BLaER1 (cell line): Measurements from ENCODE around the gene FNDC3B.
"Not testable (repeated sequence)": the region's sequence is repeated elsewhere in the genome, so short reads cannot be mapped to it uniquely, and the experiment has no call there.

ENCODE experiments used
- H3K27ac ChIP-seq: shearing (Covaris generic); formaldehyde crosslinking; 2 replicates; pipeline ENCODE4 v1.8.1; 2022
- H3K27me3 ChIP-seq: shearing (Covaris generic); formaldehyde crosslinking; 2 replicates; pipeline ENCODE4 v1.8.1; 2022
- H3K36me3 ChIP-seq: shearing (Covaris generic); formaldehyde crosslinking; 2 replicates; pipeline ENCODE4 v1.8.1; 2022
- H3K4me1 ChIP-seq: shearing (Covaris generic); formaldehyde crosslinking; 2 replicates; pipeline ENCODE4 v1.8.1; 2022
- H3K4me2 ChIP-seq: shearing (Covaris generic); formaldehyde crosslinking; 2 replicates; pipeline ENCODE4 v1.8.1; 2022
- H3K4me3 ChIP-seq: shearing (Covaris generic); formaldehyde crosslinking; 2 replicates; pipeline ENCODE4 v1.8.1; 2022
- H3K9ac ChIP-seq: shearing (Covaris generic); formaldehyde crosslinking; 2 replicates; pipeline ENCODE4 v1.8.1; 2022
- H3K9me3 ChIP-seq: shearing (Covaris generic); formaldehyde crosslinking; 2 replicates; pipeline ENCODE4 v1.8.1; 2022
- H4K20me1 ChIP-seq: shearing (Covaris generic); formaldehyde crosslinking; 2 replicates; pipeline ENCODE4 v1.8.1; 2022
- Cebpa-rat ChIP-seq: shearing (Covaris generic); IDR thresholded peaks from 2 replicates; pipeline ENCODE4 v1.8.1; 2022

Gene FNDC3B

DNA sequence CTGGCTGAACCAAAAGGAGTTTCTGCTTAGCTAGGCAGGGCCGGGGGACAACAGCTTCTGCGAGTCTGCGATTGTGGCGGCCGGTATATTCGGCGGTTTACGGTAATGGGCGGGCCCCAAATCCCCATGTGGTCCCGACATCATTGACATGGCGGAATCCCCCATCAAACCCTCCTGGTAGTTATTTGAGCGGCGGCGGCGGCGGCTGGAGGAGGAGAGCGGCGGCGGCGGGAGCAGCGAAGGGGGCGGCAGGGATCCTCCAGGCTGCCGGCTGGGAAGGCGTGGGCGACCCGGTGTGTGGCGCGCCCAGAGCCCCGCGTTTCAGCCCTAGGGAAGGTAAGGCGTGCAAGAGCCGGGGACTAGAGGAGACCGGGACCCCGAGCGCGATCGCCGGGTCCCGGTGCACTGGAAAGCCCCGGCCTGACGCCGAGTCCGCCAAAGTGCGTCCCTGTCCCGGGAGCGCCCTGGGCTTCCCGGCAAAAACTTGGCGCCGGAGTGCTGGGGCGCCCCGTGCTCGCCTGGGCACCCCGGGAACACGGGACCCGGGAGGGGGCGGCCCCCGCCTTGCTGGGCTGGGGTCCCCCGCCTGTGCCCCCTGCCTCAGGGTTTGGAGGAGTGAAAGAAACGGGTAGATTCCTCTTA lies at the start of gene FNDC3B:
FNDC3B (plus strand) TSS at position 143 of the 642 bp plus-strand sequence. CDS start 72,902 bp downstream, outside the sequence.
- peaks cover 38% of the 10 kb centered on the region for H4K20me1 ChIP-seq
- peak within 1 kb of the TSS; percentile 91 for H3K9ac ChIP-seq
- H3K4me1 ChIP-seq = peaks cover 33% of the 10 kb centered on the region
- no peaks in the 10 kb centered on the region for H3K27me3 ChIP-seq
- peak within 1 kb of the TSS; percentile 99 for H3K4me3 ChIP-seq
- H3K9me3 ChIP-seq = peaks cover 4% of the 10 kb centered on the region; the same call in 1 of the 2 replicates
- H3K4me2 ChIP-seq = peak within 1 kb of the TSS; percentile 87
- H3K36me3 ChIP-seq = no peaks in the 10 kb centered on the region
- peak within 1 kb of the TSS; percentile 86 for H3K27ac ChIP-seq
- no peak for TF ChIP-seq Cebpa-rat

- not testable (repeated sequence) for H3K4me1 ChIP-seq, H3K4me3 ChIP-seq, H3K36me3 ChIP-seq, H4K20me1 ChIP-seq, H3K4me2 ChIP-seq, H3K27ac ChIP-seq, H3K27me3 ChIP-seq, H3K9me3 ChIP-seq, H3K9ac ChIP-seq
Observed at GRCh38 chr3:171990239-171990638, 49.1 kb upstream of the FNDC3B start.

DNA sequence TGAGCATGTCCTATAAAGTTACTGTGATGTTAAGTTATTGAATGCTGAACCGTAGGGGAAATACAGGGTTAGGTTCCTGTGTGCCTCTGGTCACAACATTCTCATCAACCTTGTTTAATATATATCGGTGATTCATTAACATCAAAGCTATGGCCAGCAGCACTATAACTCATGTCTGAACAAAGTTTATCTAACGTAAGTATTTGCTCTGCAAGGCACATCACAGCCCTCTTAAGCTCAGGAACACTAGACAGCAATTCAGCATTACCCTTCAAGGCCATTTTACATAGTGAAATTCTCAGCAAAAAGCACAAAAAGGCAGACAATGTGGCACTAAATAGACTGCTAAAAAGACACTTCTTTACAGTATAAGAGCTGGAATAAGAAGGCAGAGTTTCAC lies 48.2 kb upstream of the FNDC3B start:
- Histone ChIP-seq H3K9ac (no peak overlapping the region), H3K36me3 (no peaks in the 10 kb centered on the region), H3K27ac (no peak overlapping the region), H3K4me3 (no peak overlapping the region), H3K4me2 (no peak overlapping the region), H3K4me1 (no peaks in the 10 kb centered on the region), H3K27me3 (no peaks in the 10 kb centered on the region), H4K20me1 (no peaks in the 10 kb centered on the region), H3K9me3 (0 out of 2 replicates have a peak, but pooled peaks cover 2% of the 10 kb centered on the region)
- no peak for TF ChIP-seq Cebpa-rat

DNA sequence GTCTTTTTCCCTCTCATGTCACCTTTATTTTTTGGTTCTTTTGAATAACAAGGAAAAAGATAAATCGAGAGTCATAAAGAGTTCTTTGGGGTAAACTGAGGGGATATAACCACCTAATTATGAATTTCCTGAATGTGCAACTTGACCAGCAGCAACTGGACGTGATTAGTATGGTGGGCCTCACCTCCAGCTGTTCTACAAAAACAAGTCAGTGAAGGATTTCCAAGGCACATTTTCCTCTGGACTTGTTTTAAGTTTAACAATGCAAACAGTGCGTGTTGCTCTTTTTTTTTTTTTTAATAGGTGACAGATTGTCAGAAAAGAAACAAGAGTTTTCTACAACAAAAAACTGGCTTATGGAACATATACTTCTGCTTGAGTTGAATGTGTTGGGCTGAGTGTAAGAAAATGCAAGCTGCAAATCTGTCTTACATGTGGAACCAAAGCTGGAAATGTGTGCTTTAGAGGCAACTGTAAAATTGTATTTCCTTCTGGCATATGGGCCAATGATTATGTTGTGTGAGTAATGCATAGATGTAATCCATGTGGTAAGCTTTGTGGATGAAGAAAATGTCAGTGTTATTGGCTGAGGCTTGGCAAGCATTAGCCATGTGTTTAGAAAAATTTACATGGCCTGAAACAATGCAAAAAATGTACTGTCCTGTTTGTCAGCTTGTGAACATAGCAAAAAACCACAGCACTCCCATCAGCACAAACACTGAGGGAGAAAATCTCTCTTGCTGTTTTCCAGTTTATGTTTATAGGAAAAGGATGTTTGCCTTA lies 44.5 kb upstream of the FNDC3B start:
- no peak for TF ChIP-seq Cebpa-rat
- H3K4me2 ChIP-seq = no peak overlapping the region
- no peaks in the 10 kb centered on the region for H3K36me3 ChIP-seq
- H3K9ac ChIP-seq = no peak overlapping the region
- H3K27ac ChIP-seq = no peak overlapping the region
- H4K20me1 ChIP-seq = no peaks in the 10 kb centered on the region
- H3K4me1 ChIP-seq = no peaks in the 10 kb centered on the region
- no peaks in the 10 kb centered on the region for H3K27me3 ChIP-seq
- H3K9me3 ChIP-seq = peaks cover 13% of the 10 kb centered on the region
- no peak overlapping the region for H3K4me3 ChIP-seq

GRCh38 chr3:171995486-171995885 lies 43.9 kb upstream of the FNDC3B start:
- Histone ChIP-seq H3K9me3 (peaks cover 13% of the 10 kb centered on the region), H3K27ac (no peak overlapping the region), H3K4me3 (no peak overlapping the region), H3K9ac (no peak overlapping the region), H3K36me3 (no peaks in the 10 kb centered on the region), H3K27me3 (no peaks in the 10 kb centered on the region), H4K20me1 (no peaks in the 10 kb centered on the region), H3K4me1 (no peaks in the 10 kb centered on the region), H3K4me2 (no peak overlapping the region)
- no peak for TF ChIP-seq Cebpa-rat

- no peaks in the 10 kb centered on the region for H4K20me1 ChIP-seq
- H3K4me3 ChIP-seq = no peak overlapping the region
- H3K4me2 ChIP-seq = no peak overlapping the region
- H3K9me3 ChIP-seq = peaks cover 13% of the 10 kb centered on the region
- H3K36me3 ChIP-seq = no peaks in the 10 kb centered on the region
- H3K27ac ChIP-seq = no peak overlapping the region
- H3K4me1 ChIP-seq = no peaks in the 10 kb centered on the region
- no peak overlapping the region for H3K9ac ChIP-seq
- no peaks in the 10 kb centered on the region for H3K27me3 ChIP-seq
- TF ChIP-seq Cebpa-rat = no peak
Observed at GRCh38 chr3:171996178-171996817, 43.1 kb upstream of the FNDC3B start.

DNA sequence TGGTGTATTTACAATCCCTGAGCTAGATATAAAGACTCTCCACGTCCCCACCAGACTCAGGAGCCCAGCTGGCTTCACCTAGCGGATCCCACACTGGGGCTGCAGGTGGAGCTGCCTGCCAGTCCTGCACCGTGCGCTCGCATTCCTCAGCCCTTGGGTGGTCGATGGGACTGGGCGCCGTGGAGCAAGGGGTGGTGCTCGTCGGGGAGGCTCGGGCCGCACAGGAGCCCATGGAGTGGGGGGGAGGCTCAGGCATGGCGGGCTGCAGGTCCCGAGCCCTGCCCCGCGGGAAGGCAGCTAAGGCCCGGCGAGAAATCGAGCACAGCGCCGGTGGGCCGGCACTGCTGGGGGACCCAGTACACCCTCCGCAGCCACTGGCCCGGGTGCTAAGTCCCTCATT lies 40.6 kb upstream of the FNDC3B start:
- not testable (repeated sequence) for H3K4me2 ChIP-seq, H3K9ac ChIP-seq, H3K36me3 ChIP-seq, H3K27me3 ChIP-seq, H3K4me1 ChIP-seq, H4K20me1 ChIP-seq, H3K27ac ChIP-seq, H3K4me3 ChIP-seq
- H3K9me3 ChIP-seq = peaks cover 13% of the 10 kb centered on the region

GRCh38 chr3:172001616-172002015 lies 37.8 kb upstream of the FNDC3B start:
- H3K9me3 ChIP-seq = not testable (repeated sequence)

GRCh38 chr3:172002512-172003078 lies 36.8 kb upstream of the FNDC3B start:
- no peaks in the 10 kb centered on the region for H3K4me1 ChIP-seq
- H3K4me2 ChIP-seq = no peak overlapping the region
- H3K36me3 ChIP-seq = no peaks in the 10 kb centered on the region
- peaks cover 7% of the 10 kb centered on the region for H3K9me3 ChIP-seq
- H4K20me1 ChIP-seq = no peaks in the 10 kb centered on the region
- H3K4me3 ChIP-seq = no peak overlapping the region
- no peak overlapping the region for H3K9ac ChIP-seq
- no peak overlapping the region for H3K27ac ChIP-seq
- no peaks in the 10 kb centered on the region for H3K27me3 ChIP-seq
- no peak for TF ChIP-seq Cebpa-rat

More at GRCh38 chr3:172001616-172002015, 37.8 kb upstream of the FNDC3B start:
- H3K36me3 ChIP-seq, H3K4me3 ChIP-seq, H3K27ac ChIP-seq, H3K4me2 ChIP-seq, H3K9ac ChIP-seq, H3K4me1 ChIP-seq, H4K20me1 ChIP-seq, H3K27me3 ChIP-seq: not testable (repeated sequence)

GRCh38 chr3:172003146-172003545 lies 36.2 kb upstream of the FNDC3B start:
- no peak for TF ChIP-seq Cebpa-rat
- Histone ChIP-seq H3K9me3 (peaks cover 7% of the 10 kb centered on the region), H3K36me3 (no peaks in the 10 kb centered on the region), H3K27me3 (no peaks in the 10 kb centered on the region), H3K4me1 (no peaks in the 10 kb centered on the region), H4K20me1 (no peaks in the 10 kb centered on the region), H3K9ac (no peak overlapping the region), H3K27ac (no peak overlapping the region), H3K4me2 (no peak overlapping the region), H3K4me3 (no peak overlapping the region)
